GM18907 (cell line): ENCODE results near the gene KCNN4.

ENCODE experiments used
- ATAC-seq: cut with Tn5 transposase; IDR thresholded peaks from one replicate; pipeline ENCODE4 v1.9.1; 2021; ENCODE audit warnings: mild to moderate bottlenecking, moderate library complexity; ENCODE audit not compliant: unreplicated experiment

The KCNN4 gene

DNA sequence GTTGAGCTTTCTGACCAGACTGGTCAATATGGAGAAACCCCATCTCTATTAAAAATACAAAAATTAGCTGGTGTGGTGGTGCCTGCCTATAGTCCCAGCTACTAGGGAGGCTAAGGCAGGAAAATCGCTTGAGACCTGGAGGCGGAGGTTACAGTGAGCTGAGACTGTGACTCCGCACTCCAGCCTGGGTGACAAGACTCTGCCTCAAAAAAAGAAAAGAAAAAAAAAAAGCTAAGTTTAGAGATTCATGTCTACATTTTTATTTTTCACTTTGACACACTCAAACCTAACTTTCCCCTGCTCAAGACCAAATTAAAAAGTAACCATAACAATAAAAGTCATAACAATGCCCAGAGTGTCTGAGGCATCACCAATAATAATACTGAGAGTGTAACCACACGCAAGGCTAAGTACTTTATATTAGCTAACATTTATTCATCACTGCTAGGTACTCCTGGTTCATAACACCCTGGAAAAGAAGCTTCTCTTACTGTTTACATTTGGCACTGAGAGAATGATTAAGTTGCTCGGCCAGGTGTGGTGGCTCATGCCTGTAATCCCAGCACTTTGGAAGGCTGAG lies 59.2 kb downstream of the KCNN4 start:
- no peak for ATAC-seq

DNA sequence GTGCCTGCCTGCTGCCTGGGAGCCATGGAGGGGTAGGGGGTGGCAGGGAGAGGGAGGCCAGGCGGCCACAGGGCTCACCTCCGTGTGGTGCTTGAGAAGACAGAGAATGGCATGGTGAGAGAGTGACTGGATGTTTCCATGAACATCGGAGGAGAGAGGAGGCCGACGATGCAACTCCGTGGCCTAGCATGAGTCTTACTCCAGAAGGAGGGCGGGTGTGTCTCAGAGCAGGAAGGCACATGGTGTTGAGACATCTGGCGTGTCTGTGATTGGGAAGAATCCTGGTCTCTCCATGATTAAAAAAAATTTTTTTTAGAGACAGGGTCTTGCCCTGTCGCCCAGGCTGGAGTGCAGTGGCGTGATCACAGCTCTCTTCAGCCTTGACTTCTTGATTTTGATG lies 59.8 kb downstream of the KCNN4 start:
- ATAC-seq, result no peak

DNA sequence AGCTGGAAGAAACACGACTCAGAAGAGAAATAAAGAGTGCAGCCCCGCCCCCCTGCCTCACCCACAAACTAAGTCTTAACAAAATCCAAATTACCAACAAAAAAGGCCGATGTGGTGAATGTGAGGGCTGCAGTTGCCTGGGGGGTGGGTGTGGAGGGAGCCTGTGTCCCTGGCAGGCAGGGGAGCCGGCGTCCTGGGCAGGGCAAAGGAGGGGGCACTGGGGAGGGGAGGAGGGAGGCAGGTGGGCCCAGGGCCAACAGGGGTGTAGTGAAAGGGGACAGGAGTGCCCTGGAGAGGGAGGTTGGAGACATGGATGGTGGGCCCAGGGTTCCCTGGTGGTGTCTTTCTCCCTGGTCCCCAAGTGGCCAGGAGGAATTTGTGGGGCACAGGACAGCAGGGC lies 60.9 kb downstream of the KCNN4 start:
- no peak for ATAC-seq

GRCh38 chr19:43719378-43719868 lies 61.4 kb downstream of the KCNN4 start:
- ATAC-seq, result no peak

DNA sequence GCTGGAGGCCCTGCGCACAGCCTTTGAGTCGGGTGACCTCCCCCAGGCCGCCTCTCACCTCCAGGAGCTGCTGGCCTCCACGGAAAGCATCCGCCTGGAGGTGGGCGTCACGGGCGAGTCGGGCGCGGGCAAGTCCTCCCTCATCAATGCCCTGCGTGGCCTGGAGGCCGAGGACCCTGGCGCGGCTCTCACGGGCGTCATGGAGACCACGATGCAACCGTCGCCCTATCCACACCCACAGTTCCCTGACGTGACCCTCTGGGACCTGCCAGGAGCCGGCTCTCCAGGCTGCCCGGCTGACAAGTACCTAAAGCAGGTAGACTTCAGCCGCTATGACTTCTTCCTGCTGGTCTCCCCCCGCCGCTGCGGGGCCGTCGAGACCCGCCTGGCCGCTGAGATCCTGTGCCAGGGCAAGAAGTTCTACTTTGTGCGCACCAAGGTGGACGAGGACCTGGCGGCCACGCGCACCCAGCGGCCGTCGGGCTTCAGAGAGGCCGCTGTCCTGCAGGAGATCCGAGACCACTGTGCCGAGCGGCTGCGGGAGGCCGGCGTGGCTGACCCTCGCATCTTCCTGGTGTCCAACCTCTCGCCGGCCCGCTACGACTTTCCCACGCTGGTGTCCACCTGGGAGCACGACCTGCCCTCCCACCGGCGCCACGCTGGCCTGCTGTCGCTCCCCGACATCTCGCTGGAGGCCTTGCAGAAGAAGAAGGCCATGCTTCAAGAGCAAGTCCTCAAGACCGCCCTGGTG lies 62.0 kb downstream of the KCNN4 start:
- ATAC-seq, result no peak
